GM21528 (cell line): Measurements from ENCODE around the gene UGT1A6.
"Not testable (repeated sequence)": the region's sequence is repeated elsewhere in the genome, so short reads cannot be mapped to it uniquely, and the experiment has no call there.

ENCODE experiments used
- ATAC-seq: cut with Tn5 transposase; IDR thresholded peaks from one replicate; pipeline ENCODE4 v1.9.1; 2021; ENCODE audit warnings: mild to moderate bottlenecking, moderate library complexity; ENCODE audit not compliant: unreplicated experiment, low FRiP score

Gene UGT1A6

DNA sequence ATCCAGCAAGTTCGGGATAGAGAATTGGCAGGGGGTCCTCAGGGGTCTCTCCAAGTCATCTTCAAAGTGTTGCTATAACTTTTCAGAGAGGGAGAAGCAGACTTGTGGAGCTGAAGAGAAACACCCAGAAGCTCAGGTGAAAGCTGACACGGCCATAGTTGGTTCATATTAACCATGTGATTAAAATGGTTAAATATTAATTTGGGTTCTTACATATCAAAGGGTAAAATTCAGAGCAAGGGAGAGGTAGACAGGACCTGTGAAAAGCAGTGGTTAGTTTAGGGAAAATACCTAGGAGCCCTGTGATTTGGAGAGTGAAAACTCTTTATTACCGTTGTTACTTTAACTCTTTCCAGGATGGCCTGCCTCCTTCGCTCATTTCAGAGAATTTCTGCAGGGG lies at the start of gene UGT1A6:
TSS of gene UGT1A6 (plus strand) at position 243 of the 400 bp plus-strand sequence. CDS start at position 358, 115 bp downstream.
- no peak for ATAC-seq

DNA sequence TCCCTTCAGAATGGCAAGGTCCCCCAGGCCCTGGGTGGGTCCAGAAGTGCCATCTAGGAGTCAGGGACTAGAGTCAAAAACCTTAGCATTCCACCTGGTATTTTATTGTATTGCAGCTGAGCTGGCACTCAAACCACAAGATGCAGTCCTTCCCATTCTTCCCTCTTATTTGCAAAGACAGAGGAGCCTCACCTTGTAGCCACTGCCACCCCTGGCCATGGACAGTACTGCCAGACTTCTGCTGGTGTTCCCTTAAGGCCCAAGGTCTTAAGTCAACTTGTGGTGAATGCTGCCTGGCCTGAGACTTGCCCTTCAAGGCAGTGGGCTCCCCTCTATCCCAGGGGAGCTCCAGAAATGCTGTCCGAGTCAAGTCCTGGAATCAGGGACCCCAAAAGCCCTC lies 49.6 kb upstream of the UGT1A6 start:
- ATAC-seq: no peak

DNA sequence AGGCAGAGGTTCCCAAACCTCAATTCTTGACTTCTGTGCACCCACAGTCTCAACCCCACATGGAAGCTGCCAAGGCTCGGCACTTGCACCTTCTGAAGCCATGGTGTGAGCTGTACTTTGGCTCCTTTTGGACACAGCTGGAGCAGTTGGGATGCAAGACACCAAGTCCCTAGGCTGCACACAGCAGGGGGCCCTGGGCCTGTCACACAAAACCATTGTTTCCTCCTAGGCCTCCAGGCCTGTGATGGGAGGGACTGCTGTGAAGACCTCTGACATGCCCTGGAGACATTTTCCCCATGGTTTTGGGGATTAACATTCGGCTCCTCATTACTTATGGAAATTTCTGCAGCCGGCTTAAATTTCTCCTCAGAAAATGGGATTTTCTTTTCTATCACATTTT lies 46.7 kb upstream of the UGT1A6 start:
- ATAC-seq: not testable (repeated sequence)

DNA sequence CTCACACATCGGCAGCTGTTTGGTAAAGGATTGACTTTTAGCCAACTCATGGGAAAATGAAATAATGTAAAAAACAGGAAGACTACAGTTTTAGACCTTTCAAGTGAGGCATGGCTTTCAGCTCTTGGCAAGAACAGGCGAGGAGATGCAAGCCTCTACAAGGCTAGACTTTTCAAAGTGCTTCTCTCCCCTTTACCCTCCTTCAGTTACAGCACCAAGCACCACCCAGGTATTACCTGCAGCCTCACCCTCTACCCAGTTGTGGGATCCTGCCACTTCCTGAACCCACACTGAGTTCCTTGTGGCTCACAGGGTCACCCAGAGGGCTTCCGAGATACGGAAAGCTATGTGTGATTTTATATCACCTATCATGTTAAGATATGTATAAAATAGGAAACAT lies 41.7 kb upstream of the UGT1A6 start:
- ATAC-seq: no peak

DNA sequence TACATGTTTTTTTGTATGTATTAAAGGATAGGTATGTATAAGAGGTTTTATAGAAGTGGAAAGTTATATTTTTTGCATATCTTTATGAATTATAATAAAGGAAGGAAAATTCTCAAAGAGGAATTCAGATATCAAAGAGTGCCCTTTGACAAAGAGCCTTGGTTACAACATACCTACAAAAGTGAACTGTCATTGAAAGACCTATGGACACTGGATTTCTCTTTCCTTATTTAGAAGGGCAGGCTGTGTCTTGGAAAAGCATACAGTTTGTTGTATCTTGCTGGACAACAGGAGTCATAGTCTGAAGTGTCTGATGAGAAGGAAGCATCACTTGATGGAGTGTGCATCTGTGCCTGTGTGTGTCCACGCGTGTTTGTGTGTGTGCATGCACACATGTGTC lies 41.3 kb upstream of the UGT1A6 start:
- no peak for ATAC-seq

DNA sequence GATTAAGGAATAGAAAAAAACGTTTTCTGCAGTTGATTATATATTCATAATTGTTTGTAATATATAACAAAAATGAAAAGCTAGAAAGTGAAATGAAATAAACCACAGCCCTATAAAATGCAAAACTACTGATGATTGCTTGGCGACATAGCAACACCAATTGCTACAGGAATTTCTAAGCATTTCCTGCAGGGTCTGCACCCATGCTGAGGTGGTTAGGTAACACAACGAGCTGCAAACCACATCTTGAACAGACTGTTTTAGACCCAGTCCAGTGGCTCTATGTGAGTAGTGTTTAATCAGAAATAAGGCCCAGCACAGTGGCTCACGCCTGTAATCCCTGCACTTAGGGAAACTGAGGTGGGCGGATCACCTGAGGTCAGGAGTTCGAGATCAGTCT lies 38.2 kb upstream of the UGT1A6 start:
- no peak for ATAC-seq

DNA sequence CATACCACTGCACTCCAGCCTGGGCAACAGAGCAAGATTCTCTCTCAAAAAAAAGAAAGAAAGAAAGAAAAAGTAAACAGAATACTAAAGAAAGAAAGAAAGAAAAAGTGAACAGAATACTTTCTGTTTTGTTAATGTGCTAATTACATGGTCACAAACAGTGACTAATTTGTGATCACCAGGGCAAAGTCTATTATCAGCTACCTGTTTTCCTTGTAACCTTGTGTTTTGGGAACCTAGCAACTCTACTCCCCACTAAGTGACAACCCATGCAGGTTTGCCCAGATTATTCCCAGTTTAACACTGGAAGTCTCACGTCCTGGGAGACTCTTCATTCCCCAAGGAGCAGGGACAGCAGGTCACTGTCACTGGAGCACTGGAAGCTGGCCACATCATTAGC lies 37.6 kb upstream of the UGT1A6 start:
- ATAC-seq: no peak

DNA sequence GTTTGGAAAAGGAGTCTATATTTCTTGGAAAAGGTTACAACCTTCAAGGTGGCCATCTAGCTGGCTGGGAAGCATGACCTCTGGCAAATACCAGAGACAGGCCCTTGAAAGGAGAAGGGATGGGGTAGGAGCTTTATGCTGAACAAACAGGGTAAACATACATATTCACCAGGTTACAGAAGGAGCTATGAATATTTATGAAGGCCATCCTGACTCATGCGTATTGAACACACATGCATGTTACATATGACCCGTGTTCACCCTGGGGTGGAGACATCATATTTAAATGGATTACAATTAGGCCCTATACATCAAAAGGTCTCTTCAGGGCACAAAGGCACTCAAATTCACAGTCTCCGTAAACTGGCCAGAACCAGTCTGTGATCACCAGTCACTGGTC lies 36.7 kb upstream of the UGT1A6 start:
- ATAC-seq: not testable (repeated sequence)

DNA sequence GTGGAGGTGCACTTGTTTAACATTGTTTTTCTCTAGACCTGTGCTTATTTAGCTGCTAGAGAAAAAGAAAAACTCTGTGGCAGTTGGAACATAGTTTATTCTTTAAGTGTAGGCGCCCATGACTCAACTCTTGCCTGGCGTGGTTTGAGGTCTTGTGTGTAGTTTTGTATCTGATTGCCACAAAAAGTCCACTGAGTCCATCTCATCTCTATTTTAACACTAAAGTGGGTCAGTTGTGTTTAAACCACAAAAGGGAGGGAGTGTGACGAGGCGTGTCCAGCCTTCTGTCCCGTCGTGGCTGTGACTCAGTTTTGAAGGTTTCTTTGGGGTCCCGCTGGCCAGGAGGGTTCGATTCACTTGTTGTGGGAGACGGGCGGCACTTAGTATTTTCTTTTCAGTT lies 36.2 kb upstream of the UGT1A6 start:
- ATAC-seq: no peak

DNA sequence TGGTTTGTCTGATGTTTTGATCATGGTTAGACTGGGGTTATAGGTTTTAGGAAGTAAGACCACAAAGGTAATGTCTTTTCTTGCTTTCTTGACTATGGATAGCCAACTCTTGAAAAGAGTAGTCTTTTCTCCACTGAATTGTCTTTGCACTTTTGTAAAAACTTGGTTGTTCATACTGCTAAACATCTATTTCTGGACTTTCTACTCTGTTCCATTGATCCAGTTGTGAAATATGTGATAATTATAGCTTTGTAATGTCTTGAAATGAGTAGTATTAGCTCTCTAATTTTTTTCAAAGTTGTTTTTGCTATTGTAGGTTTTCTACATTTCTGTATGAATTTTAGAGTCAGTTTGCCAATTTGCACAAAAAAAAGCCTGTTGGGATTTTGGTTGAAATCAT lies 34.1 kb upstream of the UGT1A6 start:
- ATAC-seq: no peak

DNA sequence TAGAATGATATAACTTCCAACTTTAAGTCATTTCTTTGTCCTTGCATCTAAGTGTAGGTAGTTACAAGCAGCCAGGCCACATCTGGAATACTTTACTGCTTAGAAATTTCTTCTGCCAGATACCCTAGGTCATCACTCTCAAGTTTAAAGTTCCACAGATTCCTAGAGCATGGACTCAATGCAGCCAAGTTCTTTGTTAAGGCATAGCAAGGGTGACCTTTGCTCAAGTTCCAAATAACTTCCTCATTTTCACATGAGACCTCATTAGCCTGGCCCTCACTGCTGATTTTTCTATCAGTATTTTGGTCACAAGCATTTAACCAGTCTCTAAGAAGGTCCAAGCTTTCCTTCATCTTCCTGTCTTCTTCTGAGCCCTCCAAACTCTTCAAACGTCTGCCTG lies 28.8 kb upstream of the UGT1A6 start:
- no peak for ATAC-seq

DNA sequence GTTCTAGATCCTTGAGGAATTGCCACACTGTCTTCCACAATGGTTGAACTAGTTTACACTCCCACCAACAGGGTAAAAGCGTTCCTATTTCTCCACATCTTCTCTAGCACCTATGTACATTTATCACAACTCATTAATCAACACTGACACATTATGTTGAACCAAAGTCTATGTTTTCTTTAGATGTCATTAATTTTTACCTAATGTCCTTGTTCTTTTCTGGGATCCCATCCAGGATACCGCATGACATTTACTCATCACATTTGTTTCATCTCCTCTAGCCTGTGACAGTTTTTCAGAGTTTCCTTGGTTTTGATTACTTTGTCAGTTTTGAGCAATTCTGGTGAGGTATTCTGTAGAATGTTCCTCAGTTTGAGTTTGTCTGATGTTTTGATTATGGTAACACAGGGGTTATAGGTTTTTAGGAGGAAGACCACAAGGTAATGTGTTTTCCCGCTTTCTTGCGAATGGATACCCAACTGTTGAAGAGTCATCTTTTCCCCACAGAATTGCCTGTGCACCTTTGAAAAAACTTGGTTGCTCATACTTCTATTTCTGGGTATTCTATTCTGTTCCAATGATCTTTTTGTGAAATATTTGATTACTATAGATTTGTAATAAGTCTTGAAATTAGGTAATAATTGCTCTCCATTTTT lies 24.0 kb upstream of the UGT1A6 start:
- ATAC-seq: no peak

DNA sequence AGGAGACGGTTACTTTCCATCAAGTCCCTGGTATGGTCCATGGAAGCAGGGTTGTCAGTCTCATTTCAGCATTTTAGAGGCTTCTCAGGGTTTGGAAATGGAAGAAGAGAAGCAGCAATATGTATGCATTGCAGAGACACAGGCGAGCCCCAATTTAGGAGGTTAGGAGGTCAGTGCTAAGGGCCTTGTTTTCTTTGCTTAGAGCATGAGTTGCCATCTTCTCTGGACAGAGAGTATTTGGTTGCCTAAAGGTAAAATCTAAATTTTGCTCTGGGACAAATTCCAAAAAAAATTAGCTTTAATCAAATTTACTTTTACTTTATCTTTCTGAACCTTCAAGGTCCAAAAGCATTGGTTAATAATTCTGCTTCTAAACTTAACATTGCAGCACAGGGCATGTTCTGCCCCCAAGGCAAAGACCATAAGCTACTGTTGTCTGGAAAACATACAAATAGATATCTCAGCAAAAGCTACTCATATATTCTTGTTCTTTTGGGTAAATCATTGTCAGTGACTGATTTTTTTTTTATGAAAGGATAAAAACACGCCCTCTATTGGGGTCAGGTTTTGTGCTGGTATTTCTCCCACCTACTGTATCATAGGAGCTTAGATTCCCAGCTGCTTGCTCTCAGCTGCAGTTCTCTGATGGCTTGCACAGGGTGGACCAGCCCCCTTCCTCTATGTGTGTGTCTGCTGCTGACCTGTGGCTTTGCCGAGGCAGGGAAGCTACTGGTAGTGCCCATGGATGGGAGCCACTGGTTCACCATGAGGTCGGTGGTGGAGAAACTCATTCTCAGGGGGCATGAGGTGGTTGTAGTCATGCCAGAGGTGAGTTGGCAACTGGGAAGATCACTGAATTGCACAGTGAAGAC lies 21.2 kb upstream of the UGT1A6 start, which contains the start of gene UGT1A9:
TSS of gene UGT1A9 (plus strand) at position 609 of the 872 bp plus-strand sequence. CDS start at position 646, 37 bp downstream.
- no peak for ATAC-seq

DNA sequence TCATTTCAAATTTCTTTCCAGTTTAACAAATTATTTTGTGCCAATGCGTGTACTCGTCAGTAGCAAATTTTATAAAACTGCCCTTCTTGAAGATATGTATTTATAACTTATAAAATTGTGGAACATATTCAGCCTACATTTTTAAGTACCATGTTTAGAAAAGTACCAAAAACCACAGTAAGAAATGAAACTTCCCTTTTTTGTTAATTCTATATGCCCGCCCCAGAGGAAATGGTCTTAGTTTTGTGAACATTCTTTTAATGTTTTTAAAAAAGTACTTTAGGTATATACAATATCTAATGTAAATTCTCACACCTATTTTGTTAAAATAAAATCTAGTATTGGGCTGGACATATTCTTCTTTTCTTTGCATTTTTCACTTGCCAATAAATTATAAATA lies 19.8 kb upstream of the UGT1A6 start:
- ATAC-seq: no peak

DNA sequence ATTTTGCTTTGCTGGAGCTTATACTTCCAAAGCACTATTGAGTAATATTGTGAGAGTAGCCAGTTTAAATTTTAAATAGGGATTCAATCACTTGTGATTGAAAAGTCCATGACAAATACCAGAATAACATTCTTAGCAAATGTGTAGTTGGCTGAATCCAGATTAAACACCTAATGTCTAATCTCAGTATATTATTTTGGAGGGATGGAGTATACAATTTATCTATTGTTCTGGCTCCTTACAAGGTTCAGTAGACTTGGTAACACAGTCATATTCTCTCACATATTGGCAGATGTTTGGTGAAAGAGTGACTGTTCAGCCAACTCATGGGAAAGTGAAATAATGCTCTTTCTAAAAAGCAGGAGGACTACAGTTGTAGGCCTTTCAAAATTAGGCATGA lies 18.8 kb upstream of the UGT1A6 start:
- ATAC-seq: no peak

DNA sequence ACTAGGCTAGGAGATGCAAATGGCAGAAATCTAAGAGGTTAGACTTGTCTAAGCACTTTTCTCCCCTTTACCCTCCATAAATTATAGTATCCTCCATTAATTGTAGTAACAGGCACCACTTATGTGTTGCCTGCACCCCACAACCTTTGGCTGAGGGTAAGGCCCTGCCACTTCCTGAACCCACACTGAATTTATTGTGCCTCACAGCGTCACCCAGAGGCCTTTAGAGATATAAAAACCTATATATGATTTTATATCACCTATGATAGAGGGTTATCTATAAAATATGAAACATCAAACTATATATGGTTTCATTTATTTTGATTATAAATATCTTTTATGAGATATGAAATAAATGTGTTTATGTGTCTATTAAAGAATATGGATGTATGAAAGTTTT lies 18.4 kb upstream of the UGT1A6 start:
- no peak for ATAC-seq

DNA sequence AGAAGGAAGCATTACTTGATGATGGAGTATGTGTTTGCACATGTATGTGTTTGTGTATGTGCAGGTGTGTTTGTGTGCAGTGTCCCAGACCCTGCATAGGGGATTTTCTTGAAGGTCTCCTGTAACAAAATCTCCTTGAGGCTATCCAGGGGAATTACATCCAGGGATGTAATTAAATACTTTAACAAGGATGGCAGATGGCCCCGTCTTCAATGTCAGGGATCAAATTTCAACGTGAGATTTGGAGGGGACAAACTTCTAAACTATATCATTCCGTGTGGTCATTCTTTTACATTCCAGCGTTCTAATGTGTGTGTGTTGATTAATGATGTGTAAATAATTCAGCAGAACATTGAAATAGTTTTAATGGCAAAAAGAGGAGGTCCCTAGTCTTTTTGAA lies 17.7 kb upstream of the UGT1A6 start:
- no peak for ATAC-seq

DNA sequence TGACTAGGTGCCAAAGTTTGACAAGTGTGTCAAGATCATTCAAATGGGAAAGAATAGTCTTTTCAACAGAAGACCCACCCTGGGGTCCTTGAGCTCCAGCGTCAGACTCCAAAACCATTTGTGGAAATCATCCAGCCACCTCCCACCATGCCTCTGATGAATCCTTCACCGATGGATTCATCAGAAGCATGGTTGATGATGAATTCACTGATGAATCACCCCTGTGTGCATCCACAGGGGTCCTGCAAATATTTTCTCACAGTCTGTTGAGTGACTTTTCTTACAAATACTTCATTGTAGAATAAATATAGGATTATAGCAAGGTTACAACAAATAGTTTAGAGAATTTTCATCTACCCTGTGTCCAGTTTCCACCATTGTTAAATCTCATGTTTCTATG lies 16.6 kb upstream of the UGT1A6 start:
- ATAC-seq: no peak

DNA sequence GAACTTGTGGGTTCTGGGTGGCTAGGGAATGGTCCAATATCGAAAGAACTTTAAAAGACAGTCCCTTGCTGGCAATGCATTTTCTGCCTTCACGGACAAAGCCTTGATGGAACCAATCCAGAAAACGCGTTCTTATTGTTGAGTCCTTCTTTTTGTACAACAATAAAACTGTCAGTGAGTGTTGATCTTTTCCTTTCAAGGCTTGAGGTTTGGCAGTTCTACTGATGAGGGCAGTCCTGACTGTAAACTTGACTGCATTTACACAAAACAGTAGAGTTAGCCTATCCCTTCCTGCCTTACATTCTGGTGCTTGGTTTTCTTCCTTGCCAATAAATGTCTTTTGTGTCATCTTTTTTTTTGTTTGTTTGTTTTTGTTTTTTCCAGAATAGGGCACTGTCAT lies 13.5 kb upstream of the UGT1A6 start:
- no peak for ATAC-seq

DNA sequence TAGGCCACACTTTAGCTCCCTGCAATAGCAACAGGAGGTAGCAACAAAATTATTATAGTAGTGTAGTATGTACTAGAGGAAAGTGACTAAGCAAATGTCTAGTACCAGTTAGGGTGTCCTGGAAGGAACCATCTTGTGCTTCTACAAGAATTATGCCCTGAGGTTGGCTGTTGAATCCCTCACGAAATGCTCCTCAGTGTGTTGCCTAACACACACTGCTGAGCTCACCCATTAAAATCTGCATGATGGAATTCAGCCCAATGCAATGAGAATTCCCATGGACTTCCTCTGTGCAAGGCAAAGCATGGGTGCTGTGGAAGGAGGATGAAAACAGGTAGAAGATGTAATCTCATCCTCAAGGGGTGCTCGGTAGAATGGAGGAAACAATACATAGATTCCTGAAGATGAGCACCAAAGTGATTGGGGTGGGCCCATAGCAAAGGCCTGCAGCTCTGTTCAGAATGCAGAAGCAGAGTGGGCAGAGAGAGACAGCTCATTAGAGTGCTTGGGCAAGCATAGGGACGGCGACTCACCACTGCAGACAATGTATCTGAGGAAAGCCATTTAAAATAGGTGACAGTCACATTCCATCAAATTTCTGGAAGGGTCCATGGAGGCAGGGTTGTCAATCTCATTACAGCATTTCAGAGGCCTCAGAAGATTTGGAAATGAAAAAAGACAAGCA lies 12.2 kb upstream of the UGT1A6 start:
- no peak for ATAC-seq

DNA sequence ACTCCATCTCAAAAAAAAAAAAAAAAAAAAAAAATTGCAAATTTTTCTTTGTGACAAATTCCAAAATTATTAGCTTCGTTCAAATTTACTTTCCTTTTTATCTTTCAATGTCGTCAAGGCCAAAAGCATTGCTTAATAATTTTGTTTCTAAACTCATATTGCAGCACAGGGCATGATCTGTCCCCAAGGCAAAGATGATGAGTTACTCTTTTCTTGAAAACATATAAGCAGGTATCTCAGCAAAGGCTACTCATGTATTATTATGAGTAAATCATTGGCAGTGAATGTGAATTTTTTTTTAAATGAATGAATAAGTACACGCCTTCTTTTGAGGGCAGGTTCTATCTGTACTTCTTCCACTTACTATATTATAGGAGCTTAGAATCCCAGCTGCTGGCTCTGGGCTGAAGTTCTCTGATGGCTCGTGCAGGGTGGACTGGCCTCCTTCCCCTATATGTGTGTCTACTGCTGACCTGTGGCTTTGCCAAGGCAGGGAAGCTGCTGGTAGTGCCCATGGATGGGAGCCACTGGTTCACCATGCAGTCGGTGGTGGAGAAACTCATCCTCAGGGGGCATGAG lies 11.1 kb upstream of the UGT1A6 start, which contains the start of gene UGT1A7:
TSS of gene UGT1A7 (plus strand) at position 381 of the 579 bp plus-strand sequence. CDS start at position 418, 37 bp downstream.
- ATAC-seq: no peak
